ENCODE measurements around the gene PTPRM. TPM values are rescaled to one million over a fixed set of nuclear protein-coding genes. Genes with fewer than 3 reads are reported as not detected.

Gene PTPRM
- 100 to 1,000 TPM in 1 of 4 donors, 10 to 100 TPM in 3; 82.9 to 104 (median 97.8) TPM for polyA plus RNA-seq (ENCODE audit: insufficient read length in 4 of 4)

DNA sequence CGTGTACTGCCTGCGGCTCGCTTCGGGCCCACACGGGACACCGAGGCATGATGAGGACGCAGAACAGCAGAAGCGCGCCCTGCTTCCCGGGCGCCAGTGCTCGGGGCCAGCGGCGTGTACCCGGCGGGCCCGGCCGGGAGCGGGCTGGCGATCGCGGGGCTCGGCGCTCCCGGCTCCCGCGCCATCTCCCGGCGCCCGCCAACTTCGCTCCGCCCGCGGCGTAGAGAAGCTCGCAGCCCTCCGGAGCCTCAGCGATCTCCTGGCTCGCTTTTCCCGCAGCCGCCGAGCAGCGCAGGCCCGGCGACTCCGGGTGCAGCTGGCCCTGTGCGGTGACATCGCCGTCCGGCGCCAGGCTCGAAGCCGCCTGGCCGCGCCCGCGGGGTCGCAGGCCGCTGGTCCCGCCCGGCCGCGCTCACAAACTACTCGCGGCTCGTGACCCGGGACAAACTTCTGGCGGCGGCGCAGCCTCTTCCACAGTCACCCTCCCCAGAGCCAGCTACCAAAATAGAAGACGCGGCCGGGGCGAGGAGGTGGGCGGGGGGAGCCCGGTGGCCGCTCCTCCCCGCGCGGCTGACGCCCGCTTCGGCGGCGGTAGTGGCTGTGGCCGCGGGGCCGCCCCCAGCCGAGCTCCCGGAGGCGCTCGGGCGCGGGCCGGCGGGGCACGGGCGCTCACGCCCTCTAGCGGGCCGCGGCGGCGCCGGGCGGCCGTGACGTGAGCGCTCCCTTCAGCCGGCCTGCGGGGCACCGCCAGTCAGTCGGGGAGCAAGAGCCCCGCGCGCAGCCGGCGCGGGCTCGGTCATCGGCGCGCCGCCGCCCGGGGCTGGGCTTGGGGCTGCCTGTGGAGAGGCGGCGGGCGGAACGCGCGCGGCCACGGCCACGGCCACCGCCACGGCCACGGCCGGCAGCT, at the start of gene PTPRM:
Gene PTPRM (plus strand): TSS at position 750 of the 907 bp plus-strand sequence. CDS start 503 bp downstream, outside the sequence.
- DNase-seq (ENCODE audit: low read depth in 4 of 4, low spot score in 3 of 4): peak; percentile 60 to 78 (median 74)

GRCh38 chr18:7517852-7518251, 49.3 kb upstream of the PTPRM start:
- DNase-seq (ENCODE audit: low read depth in 4 of 4, low spot score in 3 of 4): no peak

DNA sequence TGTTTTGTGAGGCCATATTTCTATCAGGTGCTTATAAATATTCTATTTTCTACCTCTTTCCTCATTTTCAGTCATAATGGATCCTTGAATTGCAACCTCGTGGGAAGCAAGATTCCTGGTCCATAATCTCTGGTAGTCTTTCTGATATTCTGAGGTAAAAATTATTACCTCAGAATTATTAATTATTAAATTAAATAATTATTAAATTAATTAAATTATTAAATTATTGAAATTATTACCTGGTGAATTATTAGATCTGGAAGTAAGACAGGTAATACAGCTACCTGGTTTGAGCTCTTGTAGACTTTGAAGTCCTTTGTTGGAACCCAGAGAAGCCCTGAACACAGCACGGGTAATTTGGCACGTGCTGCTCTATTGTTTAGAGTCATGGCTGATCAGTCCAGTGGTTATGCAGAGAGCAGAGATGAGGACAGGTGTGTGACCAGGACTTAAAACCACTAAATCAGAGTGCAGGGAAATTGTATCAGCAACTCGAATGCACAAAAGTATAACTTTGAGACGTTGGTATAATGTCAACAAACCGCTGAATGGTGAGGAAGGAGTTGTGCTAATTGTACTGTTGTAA, 46.8 kb upstream of the PTPRM start:
- no peak for DNase-seq (ENCODE audit: low read depth in 4 of 4, low spot score in 3 of 4)

DNA sequence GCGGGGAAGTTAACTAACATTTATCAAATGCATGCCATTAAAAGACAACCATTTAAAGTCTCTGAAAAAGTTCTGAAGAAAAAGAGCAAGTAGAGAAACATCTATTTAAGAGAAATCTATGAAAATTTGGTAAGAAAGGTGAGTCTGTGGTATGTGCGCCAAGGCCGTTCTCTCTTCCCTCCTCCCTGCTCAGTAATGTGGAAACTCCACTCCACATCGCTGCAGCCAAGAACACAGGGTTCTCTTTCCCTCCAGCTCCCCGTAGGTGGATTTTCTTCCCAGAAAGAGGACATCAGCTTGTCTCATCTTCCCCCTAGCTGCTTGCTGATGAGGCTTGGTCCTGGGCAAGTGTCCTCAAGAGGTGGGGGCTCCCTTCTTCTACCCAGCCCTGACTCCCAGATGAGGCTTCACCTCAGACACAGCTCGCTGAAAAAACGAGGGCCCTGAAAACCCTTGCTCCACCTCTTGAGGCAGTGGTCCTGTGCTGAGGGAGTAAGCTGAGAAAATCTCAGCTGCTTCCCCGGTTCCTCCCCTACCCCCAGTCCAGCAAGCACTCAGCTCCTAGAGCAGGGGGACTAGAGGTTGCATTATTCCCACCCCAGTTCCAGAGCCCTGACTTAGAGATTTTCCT, 45.8 kb upstream of the PTPRM start:
- no peak for DNase-seq (ENCODE audit: low read depth in 4 of 4, low spot score in 3 of 4)

DNA sequence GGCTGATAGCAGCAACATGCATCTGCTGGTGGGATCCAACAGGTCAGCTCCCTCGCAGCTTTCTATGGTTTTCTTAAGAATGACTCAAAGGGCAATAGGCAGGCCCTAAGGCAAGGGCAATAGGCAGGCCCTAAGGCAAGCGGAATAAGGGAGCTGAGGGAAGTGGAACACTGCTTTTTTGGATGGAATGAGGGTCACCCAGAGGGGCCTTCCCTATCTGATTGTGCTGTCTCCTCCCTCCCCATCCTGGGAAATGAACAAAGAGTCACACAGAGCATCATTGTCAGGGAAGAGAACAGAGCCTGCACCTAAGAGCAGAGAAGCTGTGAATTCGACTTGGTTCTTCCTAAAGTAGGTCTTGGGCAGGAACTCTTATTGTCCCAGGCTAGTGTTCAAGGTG, 43.3 kb upstream of the PTPRM start:
- DNase-seq (ENCODE audit: low read depth in 4 of 4, low spot score in 3 of 4): no peak

DNA sequence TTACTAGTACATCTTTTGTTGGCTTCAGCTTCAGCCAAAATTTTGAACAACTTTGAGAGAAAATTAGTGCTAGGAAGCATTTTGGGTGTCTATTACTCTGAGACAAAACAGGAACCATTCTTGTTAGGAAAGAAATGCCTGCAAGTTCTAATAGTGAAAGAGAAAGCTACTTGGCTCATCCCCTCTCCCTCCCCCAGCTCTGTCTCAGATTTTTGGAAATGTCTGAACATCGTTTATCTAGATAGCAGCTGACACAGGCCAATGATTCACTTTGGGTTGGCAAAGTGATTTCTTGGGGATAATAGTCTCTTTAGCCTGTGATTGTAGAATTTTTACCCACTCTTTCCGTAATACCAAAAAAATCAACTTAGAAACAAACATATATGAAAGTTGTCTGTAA, 42.3 kb upstream of the PTPRM start:
- no peak for DNase-seq (ENCODE audit: low read depth in 4 of 4, low spot score in 3 of 4)

- DNase-seq (ENCODE audit: low read depth in 4 of 4, low spot score in 3 of 4): no peak
Measured at GRCh38 chr18:7532942-7533341, 34.2 kb upstream of the PTPRM start.

DNA sequence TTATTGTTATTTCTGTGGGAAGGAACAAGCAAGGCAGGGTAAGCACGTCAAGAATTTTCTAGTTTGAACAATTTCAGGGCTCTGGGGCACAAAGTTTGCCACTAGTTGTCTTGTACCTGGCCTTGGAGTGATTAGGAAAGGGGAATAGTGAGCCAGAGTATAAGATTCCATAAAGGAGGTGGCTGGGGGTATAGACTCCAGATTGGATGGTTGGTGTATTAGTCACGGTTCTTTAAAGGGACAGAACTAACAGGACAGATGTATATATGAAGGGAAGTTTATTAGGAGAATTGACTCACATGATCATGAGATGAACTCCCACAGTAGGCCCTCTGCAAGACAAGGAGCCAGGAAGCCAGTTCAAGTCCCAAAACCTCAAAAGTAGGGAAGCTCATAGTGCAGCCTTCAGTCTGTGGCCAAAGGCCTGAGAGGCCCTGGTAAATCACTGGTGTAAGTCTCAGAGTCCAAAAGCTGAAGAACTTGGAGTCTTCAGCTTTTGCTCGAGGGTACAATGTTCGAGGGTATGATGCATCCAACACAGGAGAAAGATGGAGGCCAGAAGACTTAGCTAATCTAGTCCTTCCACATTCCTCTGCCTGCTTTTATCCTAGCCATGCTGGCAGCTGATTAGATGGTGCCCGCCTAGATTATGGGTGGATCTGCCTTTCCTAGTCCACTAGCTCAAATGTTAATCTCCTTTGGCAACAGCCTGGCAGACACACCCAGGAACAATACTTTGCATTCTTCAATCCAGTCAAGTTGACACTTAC, 31.5 kb upstream of the PTPRM start:
- DNase-seq (ENCODE audit: low read depth in 4 of 4, low spot score in 3 of 4): no peak

DNA sequence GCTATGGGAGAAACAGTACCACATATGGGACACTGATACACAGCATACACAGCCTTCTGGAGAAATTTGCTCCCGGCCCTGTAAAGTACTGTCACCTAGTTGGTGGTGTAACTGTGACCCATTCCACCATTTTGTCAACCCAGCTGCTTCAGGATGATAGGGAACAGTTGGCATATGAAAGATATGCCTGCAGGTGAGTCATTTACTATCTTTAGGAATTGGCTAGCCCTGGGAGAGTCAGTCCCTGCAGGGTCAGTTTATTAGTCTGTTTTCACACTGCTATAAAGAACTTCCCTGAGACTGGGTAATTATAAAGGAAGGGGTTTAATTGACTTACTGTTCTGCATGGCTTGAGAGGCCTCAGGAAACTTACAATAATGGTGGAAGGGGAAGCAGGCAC, 30.0 kb upstream of the PTPRM start:
- no peak for DNase-seq (ENCODE audit: low read depth in 4 of 4, low spot score in 3 of 4)

DNA sequence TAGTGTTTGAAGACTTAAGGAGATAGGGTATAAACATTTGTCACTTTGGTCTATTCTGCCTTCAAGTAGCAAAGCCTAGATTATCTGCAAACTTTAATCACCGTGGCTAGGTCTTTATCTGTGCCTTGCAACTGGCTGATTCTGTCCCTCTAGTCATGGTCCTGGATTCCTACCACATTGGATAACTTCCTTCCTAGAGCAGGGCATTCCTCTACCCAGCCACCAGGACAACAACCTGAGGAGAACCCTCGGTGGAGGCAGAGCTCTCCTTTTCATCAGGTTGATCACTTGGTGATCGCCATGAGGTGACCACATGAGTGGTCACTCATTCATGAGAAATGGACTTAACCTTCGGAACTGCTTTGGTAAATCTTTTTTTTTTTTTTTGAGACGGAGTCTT, 25.3 kb upstream of the PTPRM start:
- DNase-seq (ENCODE audit: low read depth in 4 of 4, low spot score in 3 of 4): no peak

- DNase-seq (ENCODE audit: low read depth in 4 of 4, low spot score in 3 of 4): no peak
Measured at GRCh38 chr18:7544686-7545085, 22.4 kb upstream of the PTPRM start.

DNA sequence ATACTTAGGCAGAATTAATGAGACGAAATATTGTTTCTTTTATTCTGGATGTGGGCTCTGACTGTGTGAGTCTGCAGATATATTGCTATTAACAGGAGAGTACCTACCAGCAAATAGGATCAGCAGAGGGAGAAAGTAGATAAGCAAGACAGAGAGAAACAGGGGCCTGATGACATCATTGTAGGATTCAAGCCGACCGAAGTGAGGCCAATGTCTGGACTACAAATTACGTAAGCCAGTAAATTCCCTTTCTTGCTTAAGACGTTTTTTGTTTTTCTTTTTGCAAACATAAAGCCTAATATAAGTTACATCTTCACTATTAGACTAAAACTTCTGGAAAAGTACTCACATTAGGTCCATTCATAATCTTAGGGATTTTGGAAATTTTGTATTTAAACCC, 21.4 kb upstream of the PTPRM start:
- no peak for DNase-seq (ENCODE audit: low read depth in 4 of 4, low spot score in 3 of 4)

GRCh38 chr18:7548221-7548620, 18.9 kb upstream of the PTPRM start:
- DNase-seq (ENCODE audit: low read depth in 4 of 4, low spot score in 3 of 4): no peak

DNA sequence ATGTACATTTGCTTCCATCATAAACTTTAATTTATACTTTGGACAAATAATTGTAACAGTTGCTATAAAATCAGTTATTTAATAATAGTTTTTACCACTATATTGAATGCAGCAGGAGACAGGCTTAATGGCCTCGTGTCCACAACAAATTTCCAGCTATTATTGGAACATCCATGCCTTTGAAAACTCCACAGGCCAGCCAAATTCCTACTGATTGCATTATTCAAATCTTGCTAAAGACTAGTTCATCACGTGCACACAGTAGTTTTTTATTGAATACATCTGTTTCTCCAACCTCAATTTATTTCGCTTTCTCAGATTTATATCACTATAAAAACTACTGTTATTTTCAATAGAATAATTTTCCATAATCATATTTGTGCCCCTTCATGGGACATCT, 18.4 kb upstream of the PTPRM start:
- no peak for DNase-seq (ENCODE audit: low read depth in 4 of 4, low spot score in 3 of 4)

GRCh38 chr18:7557973-7558372, 9.1 kb upstream of the PTPRM start:
- no peak for DNase-seq (ENCODE audit: low read depth in 4 of 4, low spot score in 3 of 4)

DNA sequence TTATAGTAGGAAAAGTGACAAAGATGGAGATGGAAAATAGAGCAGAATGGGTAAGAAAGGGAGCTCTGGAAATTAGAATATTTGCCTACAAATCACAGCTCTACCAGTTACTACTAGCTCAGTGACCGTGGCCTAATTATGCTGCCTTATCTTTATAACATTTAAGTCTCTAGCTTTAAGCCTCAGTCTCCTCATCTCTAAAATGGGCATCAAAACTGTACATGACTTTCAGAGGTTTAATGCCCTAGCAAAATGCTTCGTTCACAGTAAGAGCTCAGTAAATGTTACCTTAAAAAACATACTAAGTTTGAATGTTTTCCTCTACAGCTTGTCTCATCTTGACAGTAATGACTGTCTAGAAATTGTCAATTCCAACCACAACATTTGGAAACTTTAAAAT, 8.3 kb upstream of the PTPRM start:
- no peak for DNase-seq (ENCODE audit: low read depth in 4 of 4, low spot score in 3 of 4)

DNA sequence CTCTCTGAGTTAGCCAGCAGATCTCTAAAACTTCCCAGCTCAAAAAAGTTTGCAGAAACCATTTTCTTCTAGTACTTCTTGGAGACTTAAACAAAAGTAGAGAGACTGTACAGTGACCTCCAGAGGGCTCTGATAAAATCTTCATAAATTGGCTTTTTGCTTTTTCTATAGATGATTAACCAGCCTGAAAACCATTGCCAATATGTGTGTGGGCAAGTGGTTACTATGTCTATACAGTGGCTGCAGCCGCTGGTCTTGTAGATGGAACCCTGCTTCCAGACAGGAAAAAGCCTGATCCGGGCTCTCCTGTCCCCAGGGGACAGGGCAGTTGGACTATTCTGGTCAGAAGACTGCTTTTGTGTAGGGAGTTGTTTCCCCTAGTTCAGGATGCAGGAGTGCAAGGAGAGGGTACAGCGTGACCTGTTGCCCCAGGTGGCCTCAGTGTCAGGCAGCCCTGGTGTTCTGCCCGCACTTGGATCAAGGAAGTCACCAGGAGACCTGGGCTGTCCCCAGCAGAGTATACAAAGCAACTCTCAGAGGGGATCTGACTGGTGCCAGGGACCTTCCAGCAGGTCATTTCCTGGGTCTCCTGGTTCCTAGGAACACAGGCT, 7.3 kb upstream of the PTPRM start:
- DNase-seq (ENCODE audit: low read depth in 4 of 4, low spot score in 3 of 4): no peak

DNA sequence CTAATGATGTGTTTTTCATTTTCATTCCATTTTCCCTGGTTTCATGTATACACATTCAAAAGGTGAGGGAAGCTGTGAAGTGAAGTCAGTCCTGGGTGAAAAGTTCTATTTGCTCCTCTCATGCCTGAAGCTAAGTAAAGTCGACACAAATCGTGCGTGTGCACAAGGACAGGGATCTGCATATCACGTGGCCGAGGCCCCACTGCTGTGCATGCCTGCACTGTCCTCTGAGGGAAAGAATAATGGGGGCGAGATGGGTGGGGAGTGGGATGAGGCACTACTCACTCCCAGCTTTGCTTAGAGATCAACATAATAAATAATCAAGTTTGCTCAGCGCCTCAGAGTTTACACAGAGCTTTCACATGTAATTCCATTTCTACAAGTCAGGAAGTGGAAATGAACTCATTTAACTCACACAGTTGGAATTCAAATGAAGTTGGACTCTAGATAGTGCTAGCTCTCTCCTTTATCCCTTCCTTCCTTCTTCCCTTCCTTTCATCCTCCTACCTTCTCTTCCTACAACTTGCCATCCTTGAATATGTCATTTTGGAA, 5.1 kb upstream of the PTPRM start:
- DNase-seq (ENCODE audit: low read depth in 4 of 4, low spot score in 3 of 4): no peak

- DNase-seq (ENCODE audit: low read depth in 4 of 4, low spot score in 3 of 4): no peak
Measured at GRCh38 chr18:7562491-7562890, 4.6 kb upstream of the PTPRM start.

DNA sequence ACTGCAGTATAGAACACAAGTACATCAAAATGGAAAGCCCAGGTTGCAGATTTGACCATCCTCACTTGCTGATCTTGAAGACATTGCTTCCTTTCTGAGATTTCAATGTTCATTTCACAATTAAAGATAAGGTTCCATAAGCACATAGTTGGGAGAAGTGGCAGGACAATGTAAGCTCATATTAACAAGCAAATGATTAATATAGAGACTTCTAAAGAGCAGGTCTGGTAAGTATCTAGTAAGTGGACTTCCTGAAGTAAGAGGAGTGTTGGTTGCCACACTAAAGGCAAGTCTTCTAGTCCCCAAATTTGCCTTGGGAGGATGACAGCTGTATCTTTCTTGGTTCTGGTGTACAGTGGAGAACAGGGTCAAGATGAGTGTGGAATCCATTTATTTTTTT, 1.4 kb upstream of the PTPRM start:
- no peak for DNase-seq (ENCODE audit: low read depth in 4 of 4, low spot score in 3 of 4)
